HEK293T (cell line): ENCODE results near the gene ARHGAP12.
"Not testable (repeated sequence)": the region's sequence is repeated elsewhere in the genome, so short reads cannot be mapped to it uniquely, and the experiment has no call there.

Experiments used
- CTCF ChIA-PET: fragments of 350-600 bp; formaldehyde crosslinking; extraction: SDS; loops from one replicate; lab custom pipeline; 2021; ENCODE audit warnings: antibody characterized with exemption, inconsistent platforms; lab: Yijun Ruan, JAX
- POLR2A ChIA-PET: fragments of 350-600 bp; formaldehyde crosslinking; extraction: SDS; loops from one replicate; lab custom pipeline; 2020; ENCODE audit warnings: antibody characterized with exemption, inconsistent platforms; lab: Yijun Ruan, JAX
- DNase-seq: peaks from one replicate; pipeline ENCODE4 v3.0.0; 2012; ENCODE audit warnings: mixed read lengths; ENCODE audit errors: extremely low spot score
- ARNT ChIP-seq: fragments of 450-650 bp; IDR thresholded peaks from 2 replicates; pipeline ENCODE4 v1.6.1; 2017; ENCODE audit warnings: mild to moderate bottlenecking
- BHLHE40 ChIP-seq: fragments of 450-650 bp; IDR thresholded peaks from 2 replicates; pipeline ENCODE4 v1.6.1; 2016; ENCODE audit warnings: mild to moderate bottlenecking, moderate library complexity, borderline replicate concordance
- CTBP1 ChIP-seq: fragments of 450-650 bp; IDR thresholded peaks from 2 replicates; pipeline ENCODE4 v1.6.1; 2016; ENCODE audit warnings: borderline replicate concordance
- ELF4 ChIP-seq: fragments of 450-650 bp; IDR thresholded peaks from 2 replicates; pipeline ENCODE4 v1.6.1; 2017; ENCODE audit warnings: antibody characterized with exemption
- FOXA1 ChIP-seq: fragments of 450-650 bp; IDR thresholded peaks from 2 replicates; pipeline ENCODE4 v1.6.1; 2016; ENCODE audit warnings: mild to moderate bottlenecking
- FOXK2 ChIP-seq: fragments of 450-650 bp; IDR thresholded peaks from 2 replicates; pipeline ENCODE4 v1.6.1; 2016; ENCODE audit warnings: mild to moderate bottlenecking
- FOXM1 ChIP-seq: fragments of 450-650 bp; IDR thresholded peaks from 2 replicates; pipeline ENCODE4 v1.6.1; 2017; ENCODE audit warnings: mild to moderate bottlenecking, borderline replicate concordance
- HDGF ChIP-seq: fragments of 450-650 bp; IDR thresholded peaks from 2 replicates; pipeline ENCODE4 v1.6.1; 2017; ENCODE audit warnings: antibody characterized with exemption, borderline replicate concordance
- L3MBTL2 ChIP-seq: fragments of 450-650 bp; conservative IDR thresholded peaks from 2 replicates; pipeline ENCODE4 v1.6.1; 2016; ENCODE audit warnings: mild to moderate bottlenecking
- LEF1 ChIP-seq: fragments of 450-650 bp; IDR thresholded peaks from 2 replicates; pipeline ENCODE4 v1.6.1; 2017; ENCODE audit warnings: mild to moderate bottlenecking, borderline replicate concordance
- NFRKB ChIP-seq: fragments of 450-650 bp; IDR thresholded peaks from 2 replicates; pipeline ENCODE4 v1.6.1; 2016; ENCODE audit warnings: mild to moderate bottlenecking, moderate library complexity
- SP1 ChIP-seq: fragments of 450-650 bp; IDR thresholded peaks from 2 replicates; pipeline ENCODE4 v1.6.1; 2017
- SUZ12 ChIP-seq: fragments of 450-650 bp; IDR thresholded peaks from 2 replicates; pipeline ENCODE4 v1.6.1; 2016; ENCODE audit warnings: mild to moderate bottlenecking
- TARDBP ChIP-seq: fragments of 450-650 bp; IDR thresholded peaks from 2 replicates; pipeline ENCODE4 v1.6.1; 2016
- ZNF384 ChIP-seq: fragments of 450-650 bp; IDR thresholded peaks from 2 replicates; pipeline ENCODE4 v1.6.1; 2016
- TF ChIP-seq, protein P1 (sequence below): fragments of 450-650 bp; IDR thresholded peaks from 2 replicates; pipeline ENCODE4 v1.6.1; 2016

ARHGAP12 gene

DNA sequence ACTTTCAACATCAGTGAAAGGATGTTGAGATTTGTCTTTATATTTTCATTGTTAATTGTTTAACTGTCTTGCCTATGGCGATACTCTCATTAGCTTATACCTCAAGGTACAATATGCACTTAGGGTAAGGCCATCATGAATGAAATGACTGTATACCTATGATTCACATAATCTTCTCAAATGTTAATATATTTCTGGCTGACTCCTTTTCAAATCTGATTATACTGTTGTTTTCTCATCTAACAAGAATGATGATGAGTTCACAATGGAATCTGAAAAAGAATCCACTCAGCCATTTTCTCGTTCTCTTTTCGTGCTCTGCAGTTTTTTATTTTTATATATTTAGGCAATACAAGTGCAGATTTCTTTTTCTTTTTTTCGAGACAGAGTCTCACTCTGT, 159.1 kb downstream of the ARHGAP12 start:
- DNase-seq: no peak
- POLR2A ChIA-PET: no interaction called here
- TF ChIP-seq CTBP1: no peak
- no peak for TF ChIP-seq ELF4
- TF ChIP-seq SUZ12: no peak
- no peak for TF ChIP-seq L3MBTL2
- no peak for TF ChIP-seq LEF1
- no peak for TF ChIP-seq NFRKB
- no peak for TF ChIP-seq HDGF
- no peak for TF ChIP-seq TARDBP
- TF ChIP-seq SP1: no peak
- no peak for TF ChIP-seq ARNT
- no peak for TF ChIP-seq BHLHE40
- TF ChIP-seq, protein P1, sequence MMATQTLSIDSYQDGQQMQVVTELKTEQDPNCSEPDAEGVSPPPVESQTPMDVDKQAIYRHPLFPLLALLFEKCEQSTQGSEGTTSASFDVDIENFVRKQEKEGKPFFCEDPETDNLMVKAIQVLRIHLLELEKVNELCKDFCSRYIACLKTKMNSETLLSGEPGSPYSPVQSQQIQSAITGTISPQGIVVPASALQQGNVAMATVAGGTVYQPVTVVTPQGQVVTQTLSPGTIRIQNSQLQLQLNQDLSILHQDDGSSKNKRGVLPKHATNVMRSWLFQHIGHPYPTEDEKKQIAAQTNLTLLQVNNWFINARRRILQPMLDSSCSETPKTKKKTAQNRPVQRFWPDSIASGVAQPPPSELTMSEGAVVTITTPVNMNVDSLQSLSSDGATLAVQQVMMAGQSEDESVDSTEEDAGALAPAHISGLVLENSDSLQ: no peak
- TF ChIP-seq ZNF384: no peak
- TF ChIP-seq FOXK2: no peak
- TF ChIP-seq FOXM1: no peak
- CTCF ChIA-PET: interaction anchor here (0.9 to 1.2 kb wide), 2 partner anchors 8 to 149 kb away, joined by 3 to 7 read pairs; no protein-coding TSS in a partner anchor

DNA sequence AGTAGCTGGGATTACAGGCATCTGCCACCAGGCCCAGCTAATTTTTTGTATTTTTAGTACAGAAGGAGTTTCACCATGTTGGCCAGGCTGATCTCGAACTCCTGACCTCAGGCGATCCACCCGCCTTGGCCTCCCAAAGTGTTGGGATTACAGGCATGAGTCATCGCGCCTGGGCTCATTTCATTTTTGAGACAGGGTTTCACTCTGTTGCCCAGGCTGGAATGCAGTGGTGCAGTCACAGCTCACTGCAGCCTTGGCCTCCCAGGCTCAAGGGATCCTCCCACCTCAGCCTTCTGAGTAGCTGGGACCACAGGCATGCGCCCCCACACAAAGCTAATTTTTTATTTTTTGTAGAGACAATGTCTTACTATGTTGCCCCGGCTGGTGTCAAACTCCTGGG, 159.7 kb downstream of the ARHGAP12 start:
- CTCF ChIA-PET: interaction anchor here (0.9 kb wide), 1 partner anchor 148 kb away, joined by 3 read pairs; no protein-coding TSS in a partner anchor
- DNase-seq, POLR2A ChIA-PET: not testable (repeated sequence)

- DNase-seq: no peak
- ChIA-PET POLR2A (no interaction called here), CTCF (interaction anchor here (0.9 kb wide), 1 partner anchor 148 kb away, joined by 3 read pairs; no protein-coding TSS in a partner anchor)
- TF ChIP-seq SP1 (no peak), CTBP1 (no peak), FOXK2 (no peak), ZNF384 (no peak), BHLHE40 (no peak), ELF4 (no peak), LEF1 (no peak), TARDBP (no peak), L3MBTL2 (no peak), NFRKB (no peak), ARNT (no peak)
- TF ChIP-seq, protein P1: no peak
These were observed 160.2 kb downstream of the ARHGAP12 start for GRCh38 chr10:31768467-31768866.

DNA sequence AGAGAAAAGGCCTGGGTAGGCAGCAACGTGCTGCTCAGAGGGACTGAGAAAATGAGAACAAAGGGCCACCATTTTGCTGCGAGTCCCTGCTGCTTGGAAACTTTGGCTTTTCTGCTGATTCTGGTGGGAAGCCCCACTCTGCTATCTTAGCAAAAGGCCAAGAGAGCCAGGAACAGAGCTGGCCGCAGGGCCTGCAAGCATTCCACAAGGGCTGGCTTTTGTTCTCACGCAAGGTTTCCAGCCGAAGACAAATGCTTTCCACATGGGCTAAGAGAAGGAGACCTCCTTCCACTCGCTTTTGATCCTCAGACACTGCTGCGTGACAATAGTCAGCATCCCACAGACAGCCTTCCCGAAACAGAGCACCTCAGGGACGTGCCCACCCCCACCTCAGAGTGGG, 163.1 kb downstream of the ARHGAP12 start:
- DNase-seq: no peak
- CTCF ChIA-PET: no interaction called here
- POLR2A ChIA-PET: no interaction called here
- TF ChIP-seq FOXM1 (no peak), FOXK2 (no peak), FOXA1 (no peak), ZNF384 (no peak), SP1 (no peak), CTBP1 (no peak), L3MBTL2 (no peak), NFRKB (no peak), TARDBP (no peak), SUZ12 (no peak), ARNT (no peak), ELF4 (no peak), HDGF (no peak), BHLHE40 (no peak), LEF1 (no peak)
- TF ChIP-seq, protein P1: no peak

GRCh38 chr10:31762316-31762715, 166.3 kb downstream of the ARHGAP12 start:
- ChIA-PET CTCF (interaction anchor here (0.6 to 1.5 kb wide), 2 partner anchors 8 to 253 kb away, joined by 3 to 7 read pairs; no protein-coding TSS in a partner anchor), POLR2A (no interaction called here)
- no peak for TF ChIP-seq ELF4
- no peak for TF ChIP-seq CTBP1
- TF ChIP-seq BHLHE40: no peak
- TF ChIP-seq LEF1: no peak
- no peak for TF ChIP-seq FOXA1
- no peak for TF ChIP-seq FOXM1
- no peak for TF ChIP-seq NFRKB
- TF ChIP-seq L3MBTL2: no peak
- TF ChIP-seq HDGF: no peak
- TF ChIP-seq, protein P1: no peak
- no peak for TF ChIP-seq TARDBP
- no peak for DNase-seq

DNA sequence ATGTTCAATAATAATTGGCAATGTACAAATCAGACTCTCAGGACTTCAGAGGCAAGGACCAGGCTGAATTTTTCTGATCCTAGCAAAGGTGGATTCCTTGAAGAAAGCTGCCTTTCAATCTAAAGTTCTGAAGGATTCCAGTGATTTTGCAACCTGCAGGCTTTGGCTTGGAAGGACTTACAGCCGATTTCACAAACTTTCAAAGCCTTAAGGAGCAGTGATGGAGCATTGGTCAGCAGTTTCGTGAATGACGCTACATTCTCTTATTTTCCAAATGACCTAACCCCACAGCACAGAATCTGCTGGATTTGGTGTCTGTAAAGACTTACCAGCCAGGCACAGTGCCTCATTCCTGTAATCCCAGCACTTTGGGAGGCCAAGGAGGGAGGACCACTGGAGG, 167.5 kb downstream of the ARHGAP12 start:
- DNase-seq: no peak
- POLR2A ChIA-PET: interaction anchor here (1.3 kb wide), 1 partner anchor 11 kb away, joined by 4 read pairs; no protein-coding TSS in a partner anchor
- no peak for TF ChIP-seq ARNT
- TF ChIP-seq SUZ12: no peak
- TF ChIP-seq FOXM1: no peak
- TF ChIP-seq FOXA1: no peak
- no peak for TF ChIP-seq BHLHE40
- TF ChIP-seq NFRKB: no peak
- no peak for TF ChIP-seq SP1
- TF ChIP-seq TARDBP: no peak
- TF ChIP-seq HDGF: no peak
- TF ChIP-seq CTBP1: no peak
- no peak for TF ChIP-seq L3MBTL2
- TF ChIP-seq, protein P1: no peak
- no peak for TF ChIP-seq LEF1
- TF ChIP-seq FOXK2: no peak
- CTCF ChIA-PET: interaction anchor here (1.5 kb wide), 1 partner anchor 9 kb away, joined by 7 read pairs; no protein-coding TSS in a partner anchor
